K562 (cell line): ENCODE data around the gene COA4.

Experiments
- CREB1 ChIP-seq, 2 experiments: sonication (generic) in 1 of 2; formaldehyde crosslinking in 1 of 2; IDR thresholded peaks; 2 replicates each; pipeline versions ENCODE4 v1.6.1 to v1.8.0; 2012 to 2022; ENCODE audit warnings: inconsistent platforms in 1 of 2, mild to moderate bottlenecking in 1 of 2, missing genetic modification reagents in 1 of 2, moderate library complexity in 1 of 2
- DNMT1 ChIP-seq: fragments of 450-650 bp; IDR thresholded peaks from 2 replicates; pipeline ENCODE4 v1.6.1; 2016; ENCODE audit warnings: antibody characterized with exemption, mild to moderate bottlenecking
- NFRKB ChIP-seq: fragments of 450-650 bp; IDR thresholded peaks from 2 replicates; pipeline ENCODE4 v1.6.1; 2016; ENCODE audit warnings: low read depth
- ZNF766 ChIP-seq: fragments of 200-800 bp; sonication (Bioruptor generic); conservative IDR thresholded peaks from 2 replicates; pipeline ENCODE4 v1.6.1; 2016; ENCODE audit warnings: missing genetic modification characterization, missing compliant biosample characterization
- TF ChIP-seq, protein P1 (sequence below): sonication (generic); formaldehyde crosslinking; IDR thresholded peaks from 2 replicates; pipeline ENCODE4 v1.8.1; 2023; ENCODE audit warnings: mild to moderate bottlenecking, missing genetic modification reagents

DNA sequence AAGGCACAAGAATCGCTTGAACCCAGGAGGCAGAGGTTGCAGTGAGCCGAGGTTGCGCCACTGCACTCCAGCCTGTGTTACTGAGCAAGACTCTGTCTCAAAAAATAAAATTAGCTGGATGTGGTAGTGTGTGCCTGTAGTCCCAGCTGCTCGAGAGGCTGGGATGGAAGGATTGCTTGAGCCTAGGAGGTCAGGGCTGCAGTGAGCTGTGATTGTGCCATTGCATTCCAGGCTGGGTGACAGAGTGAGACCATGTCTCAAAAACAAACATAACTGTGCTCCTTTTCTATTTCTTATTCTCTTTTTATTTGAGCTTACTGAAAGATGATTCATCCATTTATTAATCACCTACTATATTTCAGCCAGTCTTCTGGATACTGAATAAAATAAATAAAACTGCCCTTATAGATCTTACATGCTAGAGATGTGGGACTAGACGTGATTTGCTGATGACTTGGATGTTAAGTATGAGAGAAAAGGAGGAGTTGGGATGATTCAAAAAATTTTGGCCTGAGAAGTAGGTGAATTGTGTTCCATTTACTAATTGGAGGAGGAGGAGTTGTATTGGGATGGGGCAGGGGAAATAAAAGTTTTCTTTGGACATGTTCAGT, 18.2 kb upstream of the COA4 start:
- TF ChIP-seq, protein P1, sequence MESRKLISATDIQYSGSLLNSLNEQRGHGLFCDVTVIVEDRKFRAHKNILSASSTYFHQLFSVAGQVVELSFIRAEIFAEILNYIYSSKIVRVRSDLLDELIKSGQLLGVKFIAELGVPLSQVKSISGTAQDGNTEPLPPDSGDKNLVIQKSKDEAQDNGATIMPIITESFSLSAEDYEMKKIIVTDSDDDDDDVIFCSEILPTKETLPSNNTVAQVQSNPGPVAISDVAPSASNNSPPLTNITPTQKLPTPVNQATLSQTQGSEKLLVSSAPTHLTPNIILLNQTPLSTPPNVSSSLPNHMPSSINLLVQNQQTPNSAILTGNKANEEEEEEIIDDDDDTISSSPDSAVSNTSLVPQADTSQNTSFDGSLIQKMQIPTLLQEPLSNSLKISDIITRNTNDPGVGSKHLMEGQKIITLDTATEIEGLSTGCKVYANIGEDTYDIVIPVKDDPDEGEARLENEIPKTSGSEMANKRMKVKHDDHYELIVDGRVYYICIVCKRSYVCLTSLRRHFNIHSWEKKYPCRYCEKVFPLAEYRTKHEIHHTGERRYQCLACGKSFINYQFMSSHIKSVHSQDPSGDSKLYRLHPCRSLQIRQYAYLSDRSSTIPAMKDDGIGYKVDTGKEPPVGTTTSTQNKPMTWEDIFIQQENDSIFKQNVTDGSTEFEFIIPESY: no peak
- TF ChIP-seq DNMT1 (no peak), NFRKB (no peak), CREB1 (IDR thresholded peaks at IDR 0.05) (no peak), CREB1 (CRISPR knock-in tag; IDR thresholded peaks at IDR 0.05) (no peak), ZNF766 (no peak)
